GM18870 (cell line): ENCODE measurements around the gene SEMA4A.
"Not testable (repeated sequence)": the region's sequence is repeated elsewhere in the genome, so short reads cannot be mapped to it uniquely, and the experiment has no call there.

Experiments
- ATAC-seq: cut with Tn5 transposase; IDR thresholded peaks from one replicate; pipeline ENCODE4 v1.9.1; 2021; ENCODE audit warnings: moderate library complexity; ENCODE audit not compliant: unreplicated experiment

SEMA4A gene

GRCh38 chr1:156118177-156118868 is 35.1 kb upstream of the SEMA4A start:
- ATAC-seq, result no peak

- no peak for ATAC-seq
These were observed 33.7 kb upstream of the SEMA4A start for GRCh38 chr1:156119503-156120209.

GRCh38 chr1:156120318-156120717 is 33.1 kb upstream of the SEMA4A start:
- ATAC-seq, result no peak

- ATAC-seq, result not testable (repeated sequence)
These were observed 32.4 kb upstream of the SEMA4A start for GRCh38 chr1:156121005-156121404.

- no peak for ATAC-seq
These were observed 31.9 kb upstream of the SEMA4A start for GRCh38 chr1:156121457-156121856.

- no peak for ATAC-seq
These were observed 31.3 kb upstream of the SEMA4A start for GRCh38 chr1:156122086-156122485.

GRCh38 chr1:156122519-156123355 is 30.6 kb upstream of the SEMA4A start:
- no peak for ATAC-seq

- no peak for ATAC-seq
These were observed 29.8 kb upstream of the SEMA4A start for GRCh38 chr1:156123356-156124196.

- ATAC-seq, result no peak
These were observed 28.6 kb upstream of the SEMA4A start for GRCh38 chr1:156124557-156125483.

- ATAC-seq, result not testable (repeated sequence)
These were observed 27.8 kb upstream of the SEMA4A start for GRCh38 chr1:156125544-156125943.

GRCh38 chr1:156126043-156126629 is 27.2 kb upstream of the SEMA4A start:
- no peak for ATAC-seq

- ATAC-seq, result peak; percentile 41
These were observed 26.5 kb upstream of the SEMA4A start for GRCh38 chr1:156126630-156127534.

- ATAC-seq, result no peak
These were observed 25.1 kb upstream of the SEMA4A start for GRCh38 chr1:156128308-156128653.

- ATAC-seq, result no peak
These were observed 24.5 kb upstream of the SEMA4A start for GRCh38 chr1:156128654-156129597.

GRCh38 chr1:156129687-156130577 is 23.5 kb upstream of the SEMA4A start:
- no peak for ATAC-seq

- ATAC-seq, result no peak
These were observed 22.8 kb upstream of the SEMA4A start for GRCh38 chr1:156130578-156130942.
